ENCODE measurements around the gene TMEM140. TPM values are rescaled to one million over a fixed set of nuclear protein-coding genes. Genes with fewer than 3 reads are reported as not detected.

TMEM140 gene
- 39.3 TPM for total RNA-seq
- long read RNA-seq, transcript TMEM140-201 (2 exons, 1,997 nt): major isoform, 54 of 58 reads
- long read RNA-seq, partial matches to known transcripts: 0 of 58 reads
- long read RNA-seq, other reads (novel, unspliced or antisense): 4 of 58 reads

DNA sequence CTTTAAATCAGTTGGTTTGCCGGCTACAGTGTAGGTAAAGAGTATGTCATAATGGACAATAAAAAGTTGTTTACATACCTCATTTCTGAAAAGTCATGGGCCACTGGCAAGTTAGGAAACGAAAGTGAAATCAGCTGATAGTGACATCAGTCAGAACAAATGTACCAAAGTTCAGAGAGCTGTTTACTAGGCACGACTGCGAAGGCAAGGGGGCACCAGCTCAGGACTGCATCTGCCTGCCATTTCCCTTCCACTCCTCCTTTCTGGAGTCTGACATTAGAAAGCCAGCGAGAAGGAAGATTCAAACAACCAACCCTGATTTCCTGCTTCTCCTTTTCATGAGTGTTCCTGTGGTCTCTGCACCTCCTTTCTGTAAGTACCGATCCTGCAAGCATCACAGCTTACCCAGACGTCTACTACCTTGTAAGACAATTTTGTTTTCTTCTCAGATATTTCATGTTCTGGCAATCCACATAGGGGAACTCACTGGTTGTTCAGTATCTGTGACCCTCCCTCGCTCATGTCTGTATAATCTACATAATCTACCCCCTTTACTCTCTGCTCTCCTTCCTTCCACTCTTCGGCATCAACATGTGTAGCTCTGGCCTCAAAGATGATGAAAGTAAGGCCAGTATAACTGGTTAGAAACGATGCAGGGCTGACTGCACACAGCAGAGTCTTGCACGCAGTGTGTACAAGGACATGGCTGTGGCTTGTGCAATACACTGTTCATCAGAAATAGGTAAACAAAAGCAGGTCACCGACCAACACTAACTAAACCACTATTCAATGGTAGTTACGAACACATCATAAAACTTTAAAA lies at the start of gene TMEM140:
Gene TMEM140 (plus strand): TSS at position 174 of the 823 bp plus-strand sequence. CDS start 16,370 bp downstream, outside the sequence.
- intact Hi-C loops (cut with DNase I): no loop called here
- H3K4me1 ChIP-seq: peaks cover 54% of the 10 kb centered on the region
- H3K27me3 ChIP-seq (ENCODE audit: low read depth): no peaks in the 10 kb centered on the region
- no peaks in the 10 kb centered on the region for H3K36me3 ChIP-seq
- peak within 1 kb of the TSS; percentile 95 for H3K27ac ChIP-seq
- ATAC-seq: peak; percentile 84 to 92
- TF ChIP-seq, protein P1, sequence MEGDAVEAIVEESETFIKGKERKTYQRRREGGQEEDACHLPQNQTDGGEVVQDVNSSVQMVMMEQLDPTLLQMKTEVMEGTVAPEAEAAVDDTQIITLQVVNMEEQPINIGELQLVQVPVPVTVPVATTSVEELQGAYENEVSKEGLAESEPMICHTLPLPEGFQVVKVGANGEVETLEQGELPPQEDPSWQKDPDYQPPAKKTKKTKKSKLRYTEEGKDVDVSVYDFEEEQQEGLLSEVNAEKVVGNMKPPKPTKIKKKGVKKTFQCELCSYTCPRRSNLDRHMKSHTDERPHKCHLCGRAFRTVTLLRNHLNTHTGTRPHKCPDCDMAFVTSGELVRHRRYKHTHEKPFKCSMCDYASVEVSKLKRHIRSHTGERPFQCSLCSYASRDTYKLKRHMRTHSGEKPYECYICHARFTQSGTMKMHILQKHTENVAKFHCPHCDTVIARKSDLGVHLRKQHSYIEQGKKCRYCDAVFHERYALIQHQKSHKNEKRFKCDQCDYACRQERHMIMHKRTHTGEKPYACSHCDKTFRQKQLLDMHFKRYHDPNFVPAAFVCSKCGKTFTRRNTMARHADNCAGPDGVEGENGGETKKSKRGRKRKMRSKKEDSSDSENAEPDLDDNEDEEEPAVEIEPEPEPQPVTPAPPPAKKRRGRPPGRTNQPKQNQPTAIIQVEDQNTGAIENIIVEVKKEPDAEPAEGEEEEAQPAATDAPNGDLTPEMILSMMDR (IDR thresholded peaks at IDR 0.05): peak; percentile 14
- no peaks in the 10 kb centered on the region for H3K9me3 ChIP-seq
- DNase-seq: no peak
- H3K4me3 ChIP-seq: peak within 1 kb of the TSS; percentile 63

DNA sequence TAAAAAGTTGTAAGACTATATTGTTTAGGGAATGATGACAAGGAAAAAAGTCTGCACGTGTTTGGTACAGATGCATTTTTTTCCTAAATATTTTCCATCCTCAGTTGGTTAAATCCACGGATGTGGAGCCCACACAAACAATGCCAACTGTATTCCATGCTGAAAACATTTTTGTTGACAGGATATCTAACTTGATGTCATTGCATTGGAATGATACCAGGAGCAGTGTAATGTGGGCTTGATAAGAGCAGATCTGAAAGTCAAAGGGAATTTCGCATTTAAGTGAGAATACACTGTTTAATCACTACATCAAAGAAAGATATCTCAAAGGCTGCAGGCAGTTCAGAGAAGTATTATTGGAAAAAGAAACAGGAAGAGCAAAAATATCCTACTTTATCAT lies 49.5 kb upstream of the TMEM140 start:
- DNase-seq (no peak), ATAC-seq (no peak)
- no peaks in the 10 kb centered on the region for H3K27me3 ChIP-seq (ENCODE audit: low read depth)
- intact Hi-C loops (cut with DNase I): no loop called here
- no peaks in the 10 kb centered on the region for H3K9me3 ChIP-seq
- H3K36me3 ChIP-seq: no peaks in the 10 kb centered on the region
- H3K4me1 ChIP-seq: no peaks in the 10 kb centered on the region
- TF ChIP-seq, protein P1 (IDR thresholded peaks at IDR 0.05): no peak
- no peak overlapping the region for H3K4me3 ChIP-seq
- H3K27ac ChIP-seq: no peak overlapping the region

DNA sequence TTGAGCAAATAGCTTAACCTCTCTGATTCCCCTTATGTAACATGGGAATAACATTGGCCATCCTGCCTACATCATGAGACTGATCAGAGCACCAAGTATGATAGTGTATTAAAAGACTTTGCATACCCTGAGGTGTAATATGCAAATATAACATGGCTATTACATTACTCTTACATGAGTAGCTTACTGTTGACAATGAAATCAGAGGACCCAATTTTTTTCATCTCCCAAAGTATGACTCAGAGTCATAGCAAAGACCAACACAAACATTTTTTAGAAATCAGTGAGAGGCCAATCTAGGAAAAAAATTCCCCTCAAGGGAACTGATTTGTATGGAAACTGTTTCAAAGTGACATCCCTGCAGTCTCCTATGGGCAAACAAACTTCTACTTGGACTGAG lies 47.0 kb upstream of the TMEM140 start:
- Histone ChIP-seq H3K27ac (no peak overlapping the region), H3K9me3 (no peaks in the 10 kb centered on the region), H3K36me3 (no peaks in the 10 kb centered on the region), H3K4me1 (no peaks in the 10 kb centered on the region), H3K27me3 (ENCODE audit: low read depth) (no peaks in the 10 kb centered on the region), H3K4me3 (no peak overlapping the region)
- intact Hi-C loops (cut with DNase I): no loop called here
- TF ChIP-seq, protein P1 (IDR thresholded peaks at IDR 0.05): no peak
- DNase-seq (no peak), ATAC-seq (no peak)

DNA sequence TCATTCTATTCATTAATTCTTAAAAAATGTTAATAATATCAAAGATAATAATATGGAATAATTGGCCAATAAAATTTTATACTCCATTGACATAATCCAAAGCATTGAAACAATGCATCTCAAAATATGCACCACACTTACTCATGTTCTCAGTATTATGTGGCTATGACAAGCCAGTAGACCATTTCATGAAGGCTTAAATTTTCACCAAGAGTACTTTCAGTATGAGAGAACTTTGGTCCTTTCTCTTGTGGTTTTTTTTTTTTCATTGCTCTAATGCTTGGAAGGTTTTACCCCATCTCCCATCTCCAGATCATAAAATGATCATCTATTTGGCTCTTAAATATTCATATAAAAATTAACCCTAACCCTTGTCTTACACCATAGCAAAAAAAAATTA lies 45.5 kb upstream of the TMEM140 start:
- ATAC-seq: no peak
- TF ChIP-seq, protein P1 (IDR thresholded peaks at IDR 0.05): no peak
- Histone ChIP-seq H3K4me1 (no peaks in the 10 kb centered on the region), H3K4me3 (no peak overlapping the region), H3K36me3 (no peaks in the 10 kb centered on the region), H3K27ac (no peak overlapping the region), H3K27me3 (ENCODE audit: low read depth) (no peaks in the 10 kb centered on the region), H3K9me3 (no peaks in the 10 kb centered on the region)
- intact Hi-C loops (cut with DNase I): no loop called here
- no peak for DNase-seq

DNA sequence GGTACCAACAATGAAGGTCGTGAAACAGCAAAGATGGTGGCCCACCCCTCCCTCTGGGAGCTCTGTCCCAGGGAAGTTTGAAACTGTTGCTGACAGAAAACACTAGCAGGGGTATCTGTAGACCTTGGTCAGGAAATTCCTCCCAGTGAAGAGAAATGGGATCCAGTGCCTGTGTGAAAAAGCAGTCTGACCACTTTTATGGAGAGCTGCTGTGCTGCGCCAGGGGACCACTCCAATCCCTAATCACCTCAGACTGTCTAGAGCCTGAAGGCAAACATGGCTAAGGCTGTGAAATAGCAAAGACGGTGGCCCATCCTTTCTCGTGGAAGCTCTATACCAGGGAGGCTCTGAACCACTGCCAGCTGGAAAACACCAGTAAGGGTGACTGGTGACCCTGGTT lies 38.3 kb upstream of the TMEM140 start:
- Histone ChIP-seq H3K27ac (no peak overlapping the region), H3K36me3 (no peaks in the 10 kb centered on the region), H3K27me3 (ENCODE audit: low read depth) (no peaks in the 10 kb centered on the region), H3K4me1 (no peaks in the 10 kb centered on the region), H3K9me3 (no peaks in the 10 kb centered on the region), H3K4me3 (no peak overlapping the region)
- ATAC-seq (no peak), DNase-seq (no peak)
- TF ChIP-seq, protein P1 (IDR thresholded peaks at IDR 0.05): no peak
- intact Hi-C loops (cut with DNase I): no loop called here

Data from lower lobe of right lung (tissue), 2 donors.